Thyroid gland (tissue), 4 donors: Measurements from ENCODE around the gene SLC7A6OS.

Experiments used
- CTCF ChIP-seq, 6 experiments: fragments of 200-600 bp in 3 of 6; fragments of 450-650 bp in 3 of 6; sonication (generic) in 3 of 6; IDR thresholded peaks; one replicate each; pipeline ENCODE4 v1.5.1; 2016 to 2019; ENCODE audit warnings: antibody characterized with exemption in 6 of 6, mild to moderate bottlenecking in 2 of 6, inconsistent platforms in 1 of 6, moderate library complexity in 1 of 6
- POLR2A ChIP-seq, 2 donors: fragments of 450-650 bp; IDR thresholded peaks; one replicate each; pipeline ENCODE4 v1.6.1; 2017; ENCODE audit warnings: antibody characterized with exemption in 2 of 2, mild to moderate bottlenecking in 2 of 2, moderate library complexity in 1 of 2

GRCh38 chr16:68348639-68349445 is 38.1 kb upstream of the SLC7A6OS start:
- TF ChIP-seq CTCF (IDR thresholded peaks at IDR 0.05) (no peak), POLR2A (IDR thresholded peaks at IDR 0.05) (no peak)
